Subcutaneous adipose tissue (tissue), 4 donors: ENCODE measurements around the gene GRM7. TPM values are rescaled to one million over a fixed set of nuclear protein-coding genes. Genes with fewer than 3 reads are reported as not detected.

Experiments
- CTCF ChIP-seq: fragments of 450-650 bp; IDR thresholded peaks from one replicate; pipeline ENCODE4 v1.5.1; 2016; ENCODE audit warnings: low read depth, mild to moderate bottlenecking, control low read depth, antibody characterized with exemption, moderate library complexity
- total RNA-seq, 4 donors: library from RNA; depleted of rRNA; stranded (reverse); fragments of >200 nt; gene quantifications; one replicate each; pipeline ENCODE4 v1.1.0, GENCODE V29; 2016

GRM7 gene
- total RNA-seq, 4 donors from 2014 or later = 0.16 to 1.2 (median 0.90) TPM

- TF ChIP-seq CTCF = no peak
Measured at GRCh38 chr3:7203969-7204847, 343.3 kb downstream of the GRM7 start.

GRCh38 chr3:7204848-7205156, 343.9 kb downstream of the GRM7 start:
- TF ChIP-seq CTCF = no peak

GRCh38 chr3:7205535-7205934, 344.6 kb downstream of the GRM7 start:
- no peak for TF ChIP-seq CTCF

GRCh38 chr3:7205962-7206361, 345.0 kb downstream of the GRM7 start:
- no peak for TF ChIP-seq CTCF

GRCh38 chr3:7207125-7207524, 346.2 kb downstream of the GRM7 start:
- TF ChIP-seq CTCF = no peak

- TF ChIP-seq CTCF = no peak
Measured at GRCh38 chr3:7207928-7208327, 347.0 kb downstream of the GRM7 start.

GRCh38 chr3:7209098-7209497, 348.2 kb downstream of the GRM7 start:
- no peak for TF ChIP-seq CTCF
